Sciatic nerve (tissue), 2 donors: ENCODE data around the gene DDX18. TPM values are rescaled to one million over a fixed set of nuclear protein-coding genes. Genes with fewer than 3 reads are reported as not detected.

Experiments used
- ATAC-seq: fragments of 200-7000 bp; cut with Tn5 transposase; one replicate; pipeline ENCODE4 v1.9.1; 2020; ENCODE audit warnings: mild to moderate bottlenecking, moderate library complexity
- DNase-seq: peaks from one replicate; pipeline ENCODE4 v3.0.0-alpha.2; 2020; ENCODE audit warnings: low spot score
- intact Hi-C: fragments of 100-400 bp; cut with DNase I; formaldehyde crosslinking; loops from one replicate; pipeline ENCODE4 v1.14.2; 2022
- total RNA-seq: library from RNA; stranded (reverse); fragmentation: NEBNext Ultra II Directional; extraction: Animal tissue kit (Norgen Biotek cat#: 25700); gene quantifications from one replicate; pipeline ENCODE4 v1.2.1, GENCODE V29; 2021
- donor health status: DM: no; HTN: no; CAD: no.
- donor health status: DM: no; HTN: no; CAD: no.

DDX18 gene
- total RNA-seq, 1 donor from 2014 or later, result 46.1 TPM

DNA sequence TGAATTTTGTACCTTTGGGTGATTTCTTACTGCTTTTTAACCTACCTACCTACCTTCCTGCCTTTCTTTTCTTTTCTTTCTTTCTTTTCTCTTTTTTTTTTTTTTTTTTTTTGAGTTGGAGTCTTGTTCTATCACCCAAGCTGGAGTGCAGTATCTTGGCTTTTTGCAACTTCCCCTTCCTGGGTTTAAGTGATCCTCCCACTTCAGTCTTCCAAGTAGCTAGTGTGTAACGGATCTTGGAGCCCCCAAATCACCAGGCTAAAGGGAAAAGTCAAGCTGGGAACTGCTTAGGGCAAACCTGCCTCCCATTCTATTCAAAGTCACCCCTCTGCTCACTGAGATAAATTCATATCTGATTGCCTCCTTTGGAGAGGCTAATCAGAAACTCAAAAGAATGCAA lies 61.3 kb downstream of the DDX18 start:
- no peak for ATAC-seq
- intact Hi-C loops, result no loop called here
- no peak for DNase-seq

GRCh38 chr2:117879003-117879402 lies 64.5 kb downstream of the DDX18 start:
- ATAC-seq (no peak), DNase-seq (no peak)
- intact Hi-C loops, result no loop called here

Other genes starting within 250 kb of the DDX18 start
- gene CCDC93, start 199.4 kb downstream of the DDX18 start, total RNA-seq, result 44.2 TPM